ENCODE results near the gene ALOX12. TPM values are rescaled to one million over a fixed set of nuclear protein-coding genes. Genes with fewer than 3 reads are reported as not detected.

ALOX12 gene
- total RNA-seq, 1 donor from 2014 or later, result not detected

DNA sequence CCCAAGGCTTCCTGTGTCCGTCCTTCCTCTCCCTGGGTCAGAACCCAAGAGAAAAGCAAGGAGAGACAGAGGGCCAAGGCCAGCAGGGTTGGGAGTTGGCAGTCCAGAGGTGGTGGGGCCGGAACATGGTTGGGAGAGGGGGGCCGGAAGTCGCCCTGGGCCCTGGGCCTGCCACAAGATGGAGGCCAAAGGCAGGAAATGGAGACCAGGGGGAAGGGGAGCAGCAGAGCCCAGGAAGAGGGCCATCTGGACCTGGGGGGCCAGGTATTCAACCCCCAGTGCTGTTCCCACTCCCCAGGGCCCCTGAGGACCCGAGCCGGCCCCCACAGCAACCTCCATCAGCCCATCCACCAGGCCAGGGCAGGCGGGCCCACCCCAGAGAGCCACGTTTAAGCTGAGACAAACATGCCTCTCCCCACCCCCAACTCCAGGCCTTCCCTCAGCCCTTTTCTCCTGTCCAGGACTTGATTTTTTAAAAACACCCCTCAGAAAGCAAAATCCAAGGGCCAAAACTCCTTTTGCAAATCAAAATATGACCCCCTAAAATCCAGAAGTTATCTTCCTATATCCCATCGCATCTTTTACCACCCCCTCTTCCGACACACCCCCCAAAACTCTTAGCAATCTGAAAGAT, 22.6 kb downstream of the ALOX12 start:
- ATAC-seq (peak; percentile 38), DNase-seq (ENCODE audit: low spot score) (no peak)
- intact Hi-C loops (cut with DNase I), result loop anchor here (10.0 kb wide), 1 partner anchor 836 kb away; the partner anchor contains the start of genes CYB5D1, NAA38 and TMEM88

DNA sequence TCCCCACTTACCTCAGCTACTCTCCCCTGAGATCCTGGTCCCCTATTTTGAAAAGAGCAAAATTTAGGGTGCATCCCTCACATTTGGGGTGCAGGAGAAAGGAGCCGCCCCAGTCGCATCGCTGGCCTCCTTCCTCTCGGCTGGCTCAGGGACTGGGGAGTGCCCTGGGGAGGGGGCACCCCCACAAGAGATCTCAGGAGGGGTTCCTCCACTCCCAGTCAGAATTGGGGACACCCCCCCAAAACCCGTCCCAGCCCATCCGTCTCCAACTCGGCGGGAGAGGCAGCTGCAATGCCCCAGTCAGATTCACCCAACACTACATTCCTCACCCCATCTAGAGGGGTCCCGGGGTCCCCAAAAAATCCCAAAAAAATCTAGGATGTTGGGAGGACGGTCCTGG, 23.5 kb downstream of the ALOX12 start:
- DNase-seq (ENCODE audit: low spot score) (no peak), ATAC-seq (no peak)
- intact Hi-C loops (cut with DNase I), result loop anchor here (10.0 kb wide), 1 partner anchor 835 kb away; the partner anchor contains the start of genes CYB5D1, NAA38 and TMEM88

GRCh38 chr17:7019839-7020519, 24.1 kb downstream of the ALOX12 start:
- DNase-seq (ENCODE audit: low spot score) (peak; percentile 80), ATAC-seq (peak; percentile 1)
- intact Hi-C loops (cut with DNase I), result loop anchor here (5.0 to 10.0 kb wide), 2 partner anchors 108 to 835 kb away; partner anchors contain the start of genes CYB5D1, NAA38 and TMEM88

DNA sequence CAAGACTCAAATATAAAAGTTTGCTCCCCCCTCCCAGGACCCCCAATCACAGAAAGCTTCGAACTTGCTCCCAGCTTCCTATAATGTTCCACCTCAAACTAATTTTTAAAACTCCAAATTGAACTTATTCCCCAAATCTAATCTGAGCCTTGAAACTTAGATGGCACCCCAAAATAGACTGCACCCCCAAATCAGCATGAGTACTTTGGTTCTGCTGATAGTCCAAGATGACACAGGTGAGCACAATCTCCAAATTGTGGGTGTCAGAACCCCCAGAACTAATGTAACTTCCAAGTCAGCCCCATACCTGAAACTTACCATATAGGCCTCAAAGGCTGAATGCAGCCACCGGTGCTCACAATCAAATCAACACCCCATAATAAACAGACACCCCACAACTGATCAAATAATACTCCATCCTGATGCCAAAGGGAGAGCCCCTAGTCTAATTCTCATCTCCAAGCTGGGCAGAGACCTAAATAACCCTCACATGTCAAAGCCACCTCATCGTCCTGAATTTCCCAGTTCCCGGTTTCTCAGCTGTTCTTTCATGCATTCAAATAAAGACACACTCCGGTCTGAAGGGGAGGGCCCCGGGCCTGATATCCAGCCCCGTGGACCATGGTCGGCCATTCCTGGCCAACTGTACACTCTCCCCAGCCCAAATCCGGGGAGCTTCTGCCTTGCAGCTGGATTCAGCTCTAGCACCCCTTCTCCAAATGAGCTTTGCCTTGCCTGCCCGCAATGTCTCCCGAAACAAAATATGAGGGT, 25.2 kb downstream of the ALOX12 start:
- intact Hi-C loops (cut with DNase I), result loop anchor here (5.0 kb wide), 1 partner anchor 109 kb away; no protein-coding TSS in a partner anchor
- no peak for ATAC-seq
- no peak for DNase-seq (ENCODE audit: low spot score)

GRCh38 chr17:7021993-7022778, 26.3 kb downstream of the ALOX12 start:
- peak; percentile 85 for DNase-seq (ENCODE audit: low spot score)
- intact Hi-C loops (cut with DNase I), result loop anchor here (5.0 kb wide), 1 partner anchor 110 kb away; no protein-coding TSS in a partner anchor

DNA sequence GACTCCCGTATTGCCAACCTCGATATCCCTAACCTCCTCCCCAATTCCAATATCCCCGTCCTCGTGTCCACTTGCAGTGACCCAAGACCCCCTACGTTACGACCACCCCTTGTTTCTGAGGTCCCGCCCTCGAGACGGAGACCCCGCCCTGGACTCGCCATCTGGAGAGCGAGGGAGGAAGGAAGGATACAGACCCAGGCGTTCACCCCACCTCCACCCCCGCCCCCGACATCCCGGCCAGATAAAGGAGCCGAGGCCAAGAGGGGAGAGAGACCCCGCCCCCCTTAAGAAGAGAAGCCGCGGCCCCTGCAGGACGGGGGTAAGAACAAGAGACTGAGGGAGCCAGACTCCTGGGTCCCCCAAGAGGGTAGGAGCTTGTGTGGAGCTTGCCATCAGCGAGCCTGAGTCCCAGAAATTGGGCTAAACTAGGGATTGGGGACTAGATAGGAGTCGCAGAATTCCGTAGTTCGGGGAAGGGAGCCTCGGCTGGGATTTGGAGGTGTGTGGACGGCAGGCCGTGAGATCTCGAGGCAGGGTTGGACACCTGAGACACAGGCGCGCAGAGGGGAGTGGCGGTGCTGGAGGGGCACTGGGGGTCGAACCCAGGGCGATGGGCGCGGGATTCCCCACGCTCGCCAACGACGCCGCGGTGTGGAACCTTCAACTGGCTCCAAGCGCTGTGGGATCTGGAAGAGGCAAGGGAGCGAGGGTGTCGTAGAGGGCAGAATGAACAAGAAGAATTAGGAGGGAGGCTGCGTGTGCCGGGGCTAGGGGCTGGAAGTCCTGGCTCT, 27.1 kb downstream of the ALOX12 start, which contains the start of gene BCL6B:
Gene BCL6B (plus strand): TSS at position 270 of the 791 bp plus-strand sequence. CDS start 622 bp downstream, outside the sequence.
- no peak for DNase-seq (ENCODE audit: low spot score)
- no peak for ATAC-seq
- intact Hi-C loops (cut with DNase I), result loop anchor here (5.0 kb wide), 1 partner anchor 111 kb away; no protein-coding TSS in a partner anchor

More at GRCh38 chr17:7021993-7022778, 26.3 kb downstream of the ALOX12 start:
- peak; percentile 63 for ATAC-seq

DNA sequence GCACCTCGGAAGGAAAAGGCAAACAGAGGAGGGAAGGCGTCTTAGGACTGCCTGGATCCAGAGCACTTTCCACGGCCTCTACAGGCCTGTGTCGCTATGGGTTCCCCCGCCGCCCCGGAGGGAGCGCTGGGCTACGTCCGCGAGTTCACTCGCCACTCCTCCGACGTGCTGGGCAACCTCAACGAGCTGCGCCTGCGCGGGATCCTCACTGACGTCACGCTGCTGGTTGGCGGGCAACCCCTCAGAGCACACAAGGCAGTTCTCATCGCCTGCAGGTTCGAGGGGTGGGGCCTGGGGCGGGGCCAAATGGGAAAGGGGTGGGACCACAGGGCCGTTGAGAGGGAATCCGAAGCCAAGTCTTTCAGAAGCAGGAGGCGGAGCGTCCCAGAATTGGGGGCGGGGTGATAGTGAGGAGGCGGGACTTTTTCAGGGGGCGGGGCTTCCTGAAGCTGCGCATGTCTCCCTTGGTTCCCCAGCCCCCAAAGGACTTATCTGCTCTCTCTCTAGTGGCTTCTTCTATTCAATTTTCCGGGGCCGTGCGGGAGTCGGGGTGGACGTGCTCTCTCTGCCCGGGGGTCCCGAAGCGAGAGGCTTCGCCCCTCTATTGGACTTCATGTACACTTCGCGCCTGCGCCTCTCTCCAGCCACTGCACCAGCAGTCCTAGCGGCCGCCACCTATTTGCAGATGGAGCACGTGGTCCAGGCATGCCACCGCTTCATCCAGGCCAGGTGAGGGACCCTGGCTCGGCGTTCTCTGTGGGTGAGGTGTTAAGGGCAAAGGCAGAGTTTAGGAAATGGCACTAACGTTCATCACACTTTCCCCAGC, 27.9 kb downstream of the ALOX12 start:
- peak; percentile 79 for ATAC-seq
- DNase-seq (ENCODE audit: low spot score), result peak; percentile 91
- intact Hi-C loops (cut with DNase I), result loop anchor here (5.0 kb wide), 1 partner anchor 111 kb away; no protein-coding TSS in a partner anchor

GRCh38 chr17:7024402-7024785, 28.5 kb downstream of the ALOX12 start:
- no peak for ATAC-seq
- no peak for DNase-seq (ENCODE audit: low spot score)
- intact Hi-C loops (cut with DNase I), result loop anchor here (5.0 kb wide), 1 partner anchor 112 kb away; no protein-coding TSS in a partner anchor

- ATAC-seq, result no peak
- DNase-seq (ENCODE audit: low spot score), result no peak
- intact Hi-C loops (cut with DNase I), result no loop called here
Measured at GRCh38 chr17:7025245-7025644, 29.4 kb downstream of the ALOX12 start.

- DNase-seq (ENCODE audit: low spot score) (no peak), ATAC-seq (no peak)
- intact Hi-C loops (cut with DNase I), result no loop called here
Measured at GRCh38 chr17:7026471-7027115, 30.7 kb downstream of the ALOX12 start.

GRCh38 chr17:7027335-7027734, 31.5 kb downstream of the ALOX12 start:
- DNase-seq (ENCODE audit: low spot score) (no peak), ATAC-seq (no peak)
- intact Hi-C loops (cut with DNase I), result no loop called here

DNA sequence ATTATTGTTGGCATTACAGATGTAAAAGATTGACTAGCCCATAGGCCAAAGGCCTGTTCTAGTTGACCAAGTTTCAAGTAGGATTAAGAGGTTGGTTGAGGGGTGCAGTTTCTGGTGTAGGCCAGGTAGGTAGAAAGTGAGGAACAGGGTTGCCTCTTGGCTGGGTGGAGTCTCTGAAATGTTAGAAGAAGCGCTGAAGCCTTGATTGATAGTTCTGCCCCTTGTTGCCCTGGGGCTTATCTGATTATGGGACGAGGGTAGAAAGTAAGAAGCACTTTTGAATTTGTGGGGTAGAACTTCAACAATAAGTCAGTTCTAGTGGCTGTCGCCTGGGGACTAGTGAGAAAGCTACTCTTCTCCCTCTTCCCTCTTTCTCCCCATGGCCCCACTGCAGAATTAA, 33.2 kb downstream of the ALOX12 start:
- intact Hi-C loops (cut with DNase I), result no loop called here
- DNase-seq (ENCODE audit: low spot score) (no peak), ATAC-seq (no peak)

GRCh38 chr17:7029659-7030058, 33.8 kb downstream of the ALOX12 start:
- ATAC-seq (no peak), DNase-seq (ENCODE audit: low spot score) (no peak)
- intact Hi-C loops (cut with DNase I), result no loop called here

DNA sequence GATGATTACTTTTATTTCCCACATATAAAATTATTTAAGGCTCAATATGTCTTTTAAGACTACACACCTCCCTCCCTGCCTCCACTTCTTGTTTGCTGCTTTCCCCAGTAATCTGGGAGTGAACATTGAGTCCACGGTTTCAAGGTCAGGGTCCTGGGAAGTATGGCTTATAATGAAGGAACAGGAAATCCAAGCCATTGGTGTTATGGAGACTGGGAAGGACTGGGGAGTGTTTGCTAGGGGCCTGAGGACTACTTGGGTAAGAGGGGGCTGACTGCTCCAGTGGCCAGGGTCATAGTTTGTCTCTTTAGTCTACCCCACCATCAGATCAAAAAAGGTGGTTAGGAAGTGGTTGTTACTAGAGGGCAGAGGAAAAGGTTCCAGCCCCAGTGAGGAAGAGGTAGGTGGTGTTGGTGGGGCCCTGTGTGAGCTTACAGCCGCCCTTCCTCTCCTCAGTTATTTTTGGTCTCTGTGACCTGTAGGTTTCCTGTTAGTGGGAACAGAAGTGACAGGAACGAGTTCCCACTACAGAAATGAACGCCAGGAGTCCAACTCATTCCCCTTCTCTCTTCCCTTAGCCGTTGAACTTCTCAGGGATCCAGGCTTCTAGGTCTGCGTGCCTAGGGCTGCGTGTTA, 39.2 kb downstream of the ALOX12 start:
- ATAC-seq (peak; percentile 10), DNase-seq (ENCODE audit: low spot score) (no peak)

GRCh38 chr17:7035591-7036368, 39.9 kb downstream of the ALOX12 start, which contains the start of gene SLC16A13:
Gene SLC16A13, plus strand, starts transcription at chr17:7036015. Its CDS starts 368 bp downstream, at chr17:7036383.
- ATAC-seq, result peak; percentile 97
- peak; percentile 90 for DNase-seq (ENCODE audit: low spot score)
- intact Hi-C loops (cut with DNase I), result no loop called here

More for the DNA sequence above, 39.2 kb downstream of the ALOX12 start:
- intact Hi-C loops (cut with DNase I), result no loop called here

Measured in sciatic nerve (tissue), 2 donors.